HG03469 (cell line): ENCODE data around the gene CNTFR.
"Not testable (repeated sequence)": the region's sequence is repeated elsewhere in the genome, so short reads cannot be mapped to it uniquely, and the experiment has no call there.

Source experiments
- ATAC-seq: cut with Tn5 transposase; IDR thresholded peaks from one replicate; pipeline ENCODE4 v1.9.1; 2021; ENCODE audit warnings: mild to moderate bottlenecking, moderate library complexity, moderate number of reproducible peaks; ENCODE audit not compliant: unreplicated experiment

The CNTFR gene, protein sequence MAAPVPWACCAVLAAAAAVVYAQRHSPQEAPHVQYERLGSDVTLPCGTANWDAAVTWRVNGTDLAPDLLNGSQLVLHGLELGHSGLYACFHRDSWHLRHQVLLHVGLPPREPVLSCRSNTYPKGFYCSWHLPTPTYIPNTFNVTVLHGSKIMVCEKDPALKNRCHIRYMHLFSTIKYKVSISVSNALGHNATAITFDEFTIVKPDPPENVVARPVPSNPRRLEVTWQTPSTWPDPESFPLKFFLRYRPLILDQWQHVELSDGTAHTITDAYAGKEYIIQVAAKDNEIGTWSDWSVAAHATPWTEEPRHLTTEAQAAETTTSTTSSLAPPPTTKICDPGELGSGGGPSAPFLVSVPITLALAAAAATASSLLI

DNA sequence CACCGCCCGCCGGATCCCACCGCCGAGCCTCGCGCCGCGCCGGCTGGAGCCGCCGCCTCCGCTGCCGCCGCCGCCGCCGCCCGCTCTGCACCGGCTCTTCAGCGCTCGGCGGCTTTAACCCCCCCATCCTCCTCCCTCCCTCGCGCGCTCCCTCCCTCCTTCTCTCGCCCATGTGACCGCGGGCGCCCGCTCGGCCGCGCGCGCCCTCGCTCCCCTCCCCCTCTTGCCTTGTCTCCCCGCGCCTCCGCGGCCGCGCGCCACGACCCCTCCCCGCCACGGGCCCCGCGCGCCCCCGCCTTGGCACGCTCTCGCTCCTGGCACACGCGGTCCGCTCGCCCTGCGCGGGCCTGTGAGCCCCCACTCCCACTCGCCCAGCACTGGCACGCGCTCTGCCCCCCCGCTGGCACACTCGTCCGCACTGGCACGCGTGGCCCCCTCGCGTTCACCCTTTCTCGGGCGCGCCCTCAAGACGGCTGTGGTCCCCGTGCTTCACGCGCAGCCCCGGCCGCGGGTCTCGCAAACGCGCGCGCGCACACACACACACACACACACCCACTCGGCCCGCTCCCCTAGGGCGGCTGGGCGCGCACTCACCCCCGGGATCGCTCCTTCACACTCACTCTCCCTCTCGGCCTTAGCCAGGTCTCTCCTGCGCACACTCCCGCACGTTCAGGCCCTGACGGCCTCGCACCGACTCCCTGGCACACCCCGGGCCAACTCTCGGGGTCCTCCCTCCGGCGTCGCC lies at the start of gene CNTFR:
CNTFR (minus strand) TSS at position 89 of the 745 bp plus-strand sequence. CDS start 20,743 bp downstream, outside the sequence.
- no peak for ATAC-seq

DNA sequence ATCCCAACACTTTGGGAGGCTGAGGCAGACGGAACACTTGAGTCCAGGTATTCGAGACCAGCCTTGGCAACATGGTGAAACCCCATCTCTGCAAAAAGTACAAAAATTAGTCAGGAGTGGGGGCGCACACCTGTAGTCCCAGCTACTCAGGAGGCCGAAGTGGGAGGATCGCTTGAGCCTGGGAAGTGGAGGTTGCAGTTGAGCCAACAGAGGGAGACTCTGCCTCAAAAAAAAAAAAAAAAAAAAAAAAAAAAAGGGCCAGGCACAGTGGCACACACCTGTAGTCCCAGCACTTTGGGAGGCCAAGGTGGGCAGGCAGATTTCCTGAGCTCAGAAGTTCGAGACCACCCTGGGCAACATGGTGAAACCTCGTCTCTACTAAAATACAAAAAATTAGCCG lies 49.8 kb upstream of the CNTFR start:
- not testable (repeated sequence) for ATAC-seq

DNA sequence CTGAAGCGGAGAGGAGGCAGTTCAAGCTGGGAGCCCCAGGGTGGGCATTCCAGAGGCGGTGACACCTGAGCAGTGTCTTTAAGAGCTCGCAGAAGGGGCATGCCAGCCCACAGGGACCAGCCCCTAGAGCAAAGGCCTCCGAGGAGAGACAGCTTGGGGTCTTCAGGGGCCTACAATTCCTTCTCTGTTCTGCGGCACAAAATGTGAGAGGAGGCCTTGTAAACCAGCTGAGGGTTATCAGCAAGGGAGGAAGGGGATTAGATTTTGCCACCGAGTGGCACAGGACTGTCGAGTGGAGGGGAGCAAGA lies 48.6 kb upstream of the CNTFR start:
- ATAC-seq = no peak

DNA sequence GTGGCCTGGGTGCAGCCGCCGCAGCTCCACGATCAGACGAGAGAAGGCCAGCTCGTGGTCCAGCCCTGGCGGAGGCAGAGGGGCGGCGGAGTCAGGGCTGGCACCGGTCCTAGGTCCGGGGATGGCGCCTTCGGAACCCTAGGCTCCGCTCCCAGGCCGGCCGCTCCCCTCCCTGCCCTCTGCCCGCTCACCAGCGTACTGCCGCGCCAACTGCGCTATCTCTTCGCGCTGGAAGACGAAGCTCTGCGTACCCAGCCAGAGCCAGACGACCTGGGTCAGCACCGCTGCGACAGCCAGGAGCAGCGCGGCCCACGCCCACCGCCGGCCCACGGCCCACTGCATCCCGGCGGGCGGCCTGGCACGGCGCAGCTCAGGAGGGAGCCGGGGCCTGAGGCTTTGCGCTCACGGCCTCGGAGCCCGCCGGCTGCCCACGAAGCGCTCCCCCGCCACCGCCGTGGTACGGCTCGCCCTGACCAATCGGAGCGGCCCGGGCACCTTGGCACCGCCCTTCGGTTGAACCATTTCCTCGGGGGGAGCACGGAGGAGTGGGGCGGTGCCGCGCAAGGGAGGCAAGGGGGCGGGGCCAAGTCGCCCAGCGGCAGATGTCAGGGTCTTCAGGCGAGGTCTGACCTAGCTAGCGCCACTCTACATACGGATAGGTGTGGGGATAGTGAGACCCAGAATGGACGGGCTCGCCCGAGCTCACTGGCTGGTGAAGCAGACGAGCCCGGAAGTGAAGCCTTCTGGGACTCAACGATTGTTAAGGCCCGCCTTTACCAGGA lies 48.0 kb upstream of the CNTFR start, which contains the start of gene SIGMAR1:
SIGMAR1 (minus strand) TSS at position 432 of the 782 bp plus-strand sequence; CDS start at position 342, 90 bp downstream.
- ATAC-seq = peak; percentile 58

DNA sequence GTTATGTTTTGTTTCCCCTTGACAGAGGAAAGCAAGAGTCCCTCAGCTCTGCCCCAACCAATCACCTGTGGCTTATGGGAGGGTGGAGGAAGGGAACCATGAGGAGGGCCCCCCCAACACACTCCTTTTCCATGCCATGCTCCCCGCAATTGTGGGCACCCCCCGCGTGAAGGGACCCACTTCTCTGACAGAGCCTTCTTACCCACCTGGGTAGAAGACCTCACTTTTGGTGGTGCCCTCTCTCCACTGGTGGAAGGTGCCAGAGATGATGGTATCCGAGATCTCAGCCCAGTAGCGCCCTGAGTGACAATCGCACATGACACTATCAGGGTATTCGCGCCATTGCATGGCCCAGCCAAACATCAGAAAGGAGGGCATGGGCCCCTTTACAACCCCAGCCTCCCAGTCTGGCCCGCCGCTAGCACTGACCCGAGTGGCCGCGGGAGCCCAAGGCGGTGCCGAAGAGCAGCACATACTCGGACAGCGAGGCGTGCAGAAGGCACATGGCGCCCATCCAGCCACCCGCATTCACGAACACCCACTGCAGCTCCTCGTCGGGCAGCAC lies 47.3 kb upstream of the CNTFR start:
- peak; percentile 8 for ATAC-seq

DNA sequence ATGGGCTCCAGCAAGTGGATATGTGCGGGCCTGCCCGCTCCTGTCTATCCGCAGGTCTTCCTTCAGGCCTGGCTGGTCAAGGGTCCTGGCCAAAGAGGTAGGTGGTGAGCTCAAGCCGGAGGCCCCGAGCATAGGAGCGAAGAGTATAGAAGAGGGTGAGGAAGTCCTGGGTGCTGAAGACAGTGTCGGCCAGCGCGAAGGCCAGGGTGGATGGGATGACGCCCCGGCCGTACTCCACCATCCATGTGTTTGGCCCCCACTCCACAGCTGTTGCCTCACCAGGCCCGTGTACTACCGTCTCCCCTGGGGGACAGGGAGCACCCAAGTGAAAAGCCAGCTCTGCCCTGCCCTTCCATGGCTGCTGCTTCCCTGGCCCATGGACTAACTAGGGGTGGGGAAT lies 46.0 kb upstream of the CNTFR start:
- no peak for ATAC-seq

DNA sequence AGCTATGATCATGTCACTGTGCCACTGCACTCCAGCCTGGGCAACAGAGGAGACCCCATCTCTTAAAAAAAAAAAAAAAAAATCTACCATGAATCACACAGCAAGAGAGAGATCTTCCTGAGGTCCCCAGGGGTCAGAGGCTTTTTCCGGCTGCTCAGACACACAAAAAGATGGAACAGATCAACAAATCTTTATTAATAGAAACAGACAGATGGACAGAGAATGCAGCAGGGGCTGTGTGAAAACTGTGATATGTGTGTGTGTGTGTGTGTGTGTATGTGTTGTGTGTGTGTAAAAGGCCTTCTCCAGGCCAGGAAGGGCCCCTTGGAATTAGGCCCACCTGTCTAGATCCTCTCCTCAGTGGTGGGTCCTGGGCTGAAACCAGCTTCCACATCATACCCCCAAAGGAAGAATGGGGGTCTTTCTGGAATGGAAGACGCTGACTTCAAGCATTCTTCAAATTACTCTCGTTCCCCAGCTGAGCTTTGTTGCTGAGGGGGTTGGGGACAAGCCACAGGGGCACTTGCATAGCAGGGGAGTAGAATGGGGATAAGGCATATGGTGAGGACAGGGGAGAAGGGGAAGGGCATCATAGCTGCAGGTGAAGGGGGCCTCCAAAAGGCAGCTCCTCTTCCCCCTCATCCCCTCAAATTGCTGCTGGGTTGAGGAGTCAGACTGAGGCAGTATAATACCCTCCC lies 45.2 kb upstream of the CNTFR start:
- ATAC-seq = no peak

DNA sequence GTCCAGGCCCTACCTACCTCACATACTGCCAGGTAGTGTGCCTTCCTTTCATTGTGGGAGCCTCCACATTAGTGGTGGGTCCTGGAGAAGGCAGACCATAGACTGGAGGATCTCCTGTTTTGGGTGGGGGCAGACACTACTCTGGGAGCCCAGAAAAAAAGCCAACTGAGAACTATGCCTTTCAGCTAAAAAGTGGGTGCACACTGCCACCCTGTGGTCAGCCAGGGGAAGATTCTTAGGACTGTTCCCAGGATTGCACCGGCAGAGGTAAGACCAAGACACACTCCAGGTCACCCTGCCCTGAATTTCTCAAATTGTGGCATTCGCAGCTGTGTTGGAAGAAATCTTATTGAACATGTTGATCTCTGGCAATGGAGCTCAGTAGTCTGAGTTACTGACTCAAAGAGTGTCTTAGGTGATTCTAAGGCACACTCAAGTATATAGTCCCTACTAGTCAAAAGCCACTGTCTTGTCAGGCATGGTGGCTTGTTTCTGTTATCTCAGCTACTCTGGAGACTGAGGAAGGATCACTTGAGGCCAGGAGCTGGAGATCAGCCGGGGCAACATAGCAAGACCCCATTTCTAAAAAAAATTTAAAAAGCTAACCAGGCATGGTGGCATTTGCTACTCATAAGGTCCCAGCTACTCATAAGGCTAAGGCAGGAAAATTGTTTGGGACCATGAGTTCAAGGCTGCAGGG lies 44.5 kb upstream of the CNTFR start:
- no peak for ATAC-seq

DNA sequence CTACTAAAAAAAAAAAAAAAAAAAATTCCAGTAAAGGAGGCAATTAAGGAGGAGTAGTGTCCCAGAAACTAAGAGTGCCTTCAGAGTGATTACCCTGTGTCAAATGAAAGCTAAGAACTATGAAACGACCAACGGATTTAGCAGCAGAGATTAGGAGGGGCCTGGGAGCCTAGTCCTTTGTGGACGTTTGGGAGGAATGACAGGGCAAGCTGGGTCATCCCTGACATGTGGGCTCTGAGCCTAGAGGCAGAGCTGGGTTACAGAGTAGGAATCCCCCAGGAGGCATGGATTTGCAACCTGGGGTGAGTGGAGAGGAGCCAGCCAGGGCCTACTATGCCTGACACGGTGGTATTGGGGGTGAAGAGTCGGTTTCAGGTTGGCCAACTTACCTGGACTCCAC lies 43.6 kb upstream of the CNTFR start:
- ATAC-seq = no peak

DNA sequence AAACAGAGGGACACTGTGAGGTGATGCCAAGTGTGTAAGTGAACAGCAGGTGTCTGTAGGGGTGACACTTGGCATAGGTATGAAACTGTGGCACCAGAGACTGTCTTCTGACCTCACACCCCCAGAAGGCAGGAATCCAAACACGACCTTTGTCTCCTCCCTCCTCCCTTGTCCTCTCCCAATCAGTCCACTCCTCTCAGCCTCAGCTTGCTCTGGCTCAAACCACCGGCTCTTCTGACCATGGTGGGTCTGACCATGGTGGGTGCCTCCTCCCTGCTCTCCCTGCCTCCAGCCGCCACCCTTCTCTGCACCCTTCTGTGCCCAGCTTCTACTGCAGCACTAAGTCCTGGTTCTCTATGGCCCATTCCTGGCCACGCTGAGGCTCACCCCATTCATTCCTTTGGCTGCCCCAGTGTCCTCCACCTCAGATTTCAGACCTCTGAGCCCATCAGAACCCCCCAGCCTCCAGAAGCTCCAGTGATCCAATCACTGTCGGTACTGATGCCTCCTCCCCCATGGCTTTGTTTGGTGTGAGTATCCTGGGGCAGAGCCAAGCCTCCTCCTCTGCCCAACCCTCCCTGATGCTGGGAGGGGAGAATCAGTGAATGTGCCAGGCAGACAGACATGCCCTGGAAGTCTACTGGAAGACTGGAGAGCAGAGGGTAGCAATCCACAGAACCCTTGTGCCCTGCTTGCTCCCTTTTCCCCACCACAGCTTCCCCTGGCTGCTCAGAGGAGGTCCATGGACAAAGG lies 41.1 kb upstream of the CNTFR start:
- ATAC-seq = no peak

DNA sequence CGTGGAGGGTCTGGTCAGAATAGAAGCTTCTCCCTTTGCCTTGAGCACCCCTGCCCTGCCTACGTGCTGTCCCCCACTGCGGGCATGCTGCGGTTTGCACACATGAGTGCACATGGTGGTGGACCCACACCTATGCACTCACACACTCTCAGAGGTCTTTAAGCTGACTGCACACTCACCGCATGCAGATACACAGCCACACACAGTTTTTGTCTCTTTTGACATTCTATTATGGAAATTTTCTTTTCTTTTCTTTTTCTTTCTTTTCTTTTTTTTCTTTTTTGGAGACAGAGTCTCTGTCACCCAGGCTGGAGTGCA lies 39.9 kb upstream of the CNTFR start:
- no peak for ATAC-seq

DNA sequence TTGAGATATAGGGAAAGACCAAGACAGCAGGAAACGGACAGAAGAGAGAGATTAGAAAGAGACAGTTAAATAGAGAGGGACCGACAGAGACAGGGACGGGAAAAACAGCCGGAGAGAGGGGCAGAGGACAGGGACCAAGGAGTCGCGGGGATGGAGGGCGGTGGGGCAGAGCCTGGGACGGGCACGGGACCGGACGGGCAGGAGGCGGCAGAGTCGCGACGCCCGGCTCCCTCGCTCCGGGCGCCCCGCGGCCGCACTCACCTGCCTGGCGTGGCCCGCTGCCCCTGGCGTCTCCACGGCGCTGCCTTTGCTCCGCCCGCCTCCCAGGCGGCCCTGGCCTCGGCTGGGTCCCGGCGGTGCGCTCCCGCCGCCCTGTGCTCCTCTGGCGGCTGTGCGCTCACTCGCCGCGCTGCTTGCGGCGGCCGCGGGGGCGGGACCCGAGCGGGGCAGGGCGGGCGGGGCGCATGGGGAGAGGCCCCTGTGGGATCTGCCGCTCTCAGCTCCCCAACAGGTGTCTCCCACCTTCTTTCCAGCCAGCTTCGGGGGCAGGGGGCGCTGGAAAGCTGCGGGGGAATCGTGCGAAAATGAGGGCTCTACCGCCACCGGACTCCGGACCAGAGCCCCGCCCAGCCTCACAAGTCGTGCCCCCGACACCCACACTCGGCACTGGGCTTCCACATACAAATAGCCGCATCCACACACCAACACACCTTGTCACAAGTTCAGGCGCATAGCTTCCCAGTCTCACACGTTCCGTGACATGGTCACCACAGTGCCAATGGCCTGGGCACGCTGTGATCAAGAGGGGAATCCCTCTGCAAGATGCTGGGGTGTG lies 39.3 kb upstream of the CNTFR start, which contains the start of gene ARID3C:
ARID3C (minus strand) TSS at position 411 of the 835 bp plus-strand sequence. CDS start 1,052 bp downstream, outside the sequence.
- no peak for ATAC-seq

DNA sequence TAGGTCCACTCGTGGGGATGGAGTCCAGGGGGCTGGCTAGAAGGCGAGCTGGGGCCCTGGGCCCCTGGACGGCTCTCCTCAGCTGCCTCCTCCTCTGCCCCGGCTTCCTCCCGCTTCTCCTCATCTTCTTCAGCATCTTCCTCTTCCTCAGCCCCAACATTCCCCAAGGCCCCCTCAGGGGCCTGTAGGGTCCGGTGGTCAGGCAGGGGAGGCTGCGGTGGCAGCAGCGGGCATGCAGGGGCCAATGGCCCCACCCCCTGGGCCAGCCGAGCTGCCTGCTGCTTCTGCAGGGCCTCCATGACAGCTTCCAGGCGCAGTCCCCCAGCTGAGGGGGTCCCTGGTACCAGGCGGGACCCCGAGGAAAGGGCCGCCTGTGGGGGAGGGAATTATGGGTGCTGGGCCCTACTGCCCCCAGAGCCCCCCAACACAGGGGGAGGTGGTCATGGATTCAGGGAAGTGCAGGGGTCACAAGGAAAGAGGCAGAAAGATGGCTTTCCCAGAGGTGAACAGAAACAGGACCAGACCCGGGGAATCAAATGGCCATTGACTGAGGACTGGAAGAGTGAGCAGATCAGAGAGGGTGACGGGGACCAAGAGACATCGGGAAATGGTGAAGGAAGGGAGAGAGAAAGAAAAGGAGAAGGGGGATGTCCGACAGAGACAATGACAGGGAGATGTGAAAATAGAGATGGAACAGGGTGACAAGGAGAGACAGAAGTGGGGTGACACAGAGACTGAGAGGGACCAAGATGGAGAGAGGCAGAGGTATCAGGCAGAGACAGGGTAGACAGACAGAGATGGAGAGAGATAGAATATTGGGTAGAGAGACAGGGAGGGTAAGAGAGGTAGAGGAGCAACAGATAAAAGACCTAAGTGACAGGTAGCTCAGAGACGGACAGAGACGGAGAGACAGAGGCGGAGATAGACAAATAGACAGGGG lies 38.5 kb upstream of the CNTFR start:
- ATAC-seq = no peak

DNA sequence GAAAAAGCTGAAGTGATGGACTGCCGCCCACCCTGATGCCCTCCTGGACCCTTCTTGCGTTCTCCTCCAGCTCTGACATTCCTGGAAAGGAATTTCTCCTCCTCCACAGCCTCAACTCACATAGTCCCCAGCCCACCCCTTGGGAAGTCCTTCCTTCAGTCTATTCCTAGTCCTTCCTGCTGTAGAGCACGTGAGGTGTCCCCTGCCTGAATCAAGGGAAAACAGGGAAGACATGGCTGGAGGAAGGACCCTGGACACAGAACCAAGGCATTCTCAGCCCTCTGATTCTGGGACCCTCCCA lies 35.6 kb upstream of the CNTFR start:
- no peak for ATAC-seq

DNA sequence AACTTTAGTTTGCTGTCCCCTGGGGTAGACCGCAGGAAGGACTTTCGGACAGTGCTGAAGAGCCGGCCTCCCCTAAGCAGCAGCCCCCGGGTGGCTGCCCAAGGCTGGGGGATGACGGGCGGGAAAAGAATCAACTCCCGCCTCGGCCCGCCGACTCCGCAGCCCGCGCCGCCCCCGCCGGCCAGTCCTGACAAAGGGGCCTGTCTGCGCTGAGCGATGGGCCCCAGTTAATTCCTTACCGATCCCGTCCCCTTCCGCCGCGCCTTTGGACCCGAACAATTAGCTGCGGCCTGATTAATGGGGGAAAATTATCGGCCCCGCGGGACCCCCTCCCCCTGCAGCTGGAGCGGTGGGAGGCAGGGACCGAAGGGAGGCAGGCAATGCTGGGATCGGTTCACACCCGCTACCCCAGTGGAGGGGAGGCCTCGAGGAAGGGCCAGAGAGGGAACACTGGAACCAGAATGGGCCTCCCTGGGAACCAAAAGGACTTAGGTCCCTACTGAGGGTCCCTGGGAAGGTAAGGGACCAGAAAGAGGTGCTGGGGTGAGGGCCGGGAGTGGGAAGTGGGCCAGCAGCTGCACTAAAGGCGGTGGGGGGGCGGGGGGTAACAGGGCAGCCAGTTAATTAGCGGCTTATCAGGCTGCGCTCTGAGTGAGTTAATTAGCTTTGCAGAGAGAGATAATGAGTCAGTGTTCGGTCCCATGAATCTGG lies 35.1 kb upstream of the CNTFR start:
- ATAC-seq = no peak

DNA sequence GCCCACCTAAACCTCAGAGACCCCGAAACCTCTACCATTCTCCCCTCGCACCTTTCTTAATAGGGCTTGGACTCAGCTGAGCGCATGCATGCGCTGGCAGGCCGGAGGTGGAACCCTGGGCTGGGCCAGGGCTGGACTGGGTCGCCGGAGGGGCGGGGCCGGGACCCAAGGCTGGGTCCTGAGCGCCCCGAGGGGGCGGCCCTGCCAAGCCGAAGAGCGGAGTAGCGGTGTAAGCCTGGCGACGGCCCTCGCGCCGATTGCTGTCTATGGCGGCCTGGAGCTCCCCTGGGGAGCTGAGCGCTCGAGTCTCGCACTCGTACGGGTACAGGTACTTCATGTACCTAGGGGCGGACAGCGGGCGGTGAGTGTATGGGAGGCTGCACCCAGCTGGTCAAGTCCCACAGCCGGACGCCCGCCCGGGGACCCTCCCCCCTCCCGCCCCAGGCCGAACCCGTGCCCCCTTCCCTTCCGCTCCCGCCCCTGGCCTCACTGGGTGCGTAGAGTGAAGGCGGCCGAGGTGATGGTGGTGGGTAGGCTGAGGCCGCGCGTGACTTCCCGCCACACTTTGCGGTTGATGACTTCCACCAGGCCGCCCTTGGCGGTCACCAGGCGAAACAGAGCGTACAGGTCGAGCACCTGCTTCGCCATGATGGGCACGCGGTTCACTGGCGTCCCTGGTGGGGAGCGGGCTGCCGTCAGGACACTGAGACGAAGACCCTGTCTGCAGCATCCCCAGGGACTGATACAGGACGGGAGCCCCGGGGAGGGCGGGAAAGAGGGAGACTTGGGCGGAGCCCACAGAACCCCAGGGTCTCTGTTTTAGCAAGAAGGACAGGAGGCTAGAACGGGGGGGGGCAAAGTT lies 34.1 kb upstream of the CNTFR start:
- ATAC-seq = no peak
